Stimulated activated CD4-positive, alpha-beta T cell treated with anti-CD3 and anti-CD28 coated beads, TNF-alpha, amount 100 ng/mL, for 48 hours (primary cell): ENCODE data around the gene STX1A.

Experiments
- DNase-seq, 3 donors: peaks; one replicate each; pipeline ENCODE4 v3.0.0-alpha.2; 2020; ENCODE audit warnings: low read depth in 3 of 3

Gene STX1A

GRCh38 chr7:73649576-73649975 lies 69.9 kb downstream of the STX1A start:
- no peak for DNase-seq
